Large intestine (tissue), 12 donors: ENCODE data around the gene NAPG. TPM values are rescaled to one million over a fixed set of nuclear protein-coding genes. Genes with fewer than 3 reads are reported as not detected.

Experiments used
- DNase-seq, 2 donors: peaks; one replicate each; pipeline versions ENCODE4 v3.0.0 to v3.0.0-alpha.2; 2013
- H3K27ac ChIP-seq: one replicate; pipeline ENCODE4 v1.5.1; 2013; ENCODE audit warnings: low read length
- H3K27me3 ChIP-seq: 2 replicates; pipeline ENCODE4 v1.6.1; 2013; ENCODE audit warnings: low read length; ENCODE audit not compliant: control insufficient read depth, insufficient read depth
- H3K36me3 ChIP-seq: 2 replicates; pipeline ENCODE4 v1.6.1; 2013; ENCODE audit warnings: low read length; ENCODE audit not compliant: control insufficient read depth, insufficient read depth
- H3K4me1 ChIP-seq: one replicate; pipeline ENCODE4 v1.6.1; 2013; ENCODE audit warnings: low read length; ENCODE audit not compliant: control insufficient read depth, insufficient read depth
- H3K4me3 ChIP-seq: one replicate; pipeline ENCODE4 v1.5.1; 2013; ENCODE audit warnings: low read length
- H3K9me3 ChIP-seq: one replicate; pipeline ENCODE4 v1.6.1; 2013; ENCODE audit warnings: mild to moderate bottlenecking, low read depth, low read length, moderate library complexity; ENCODE audit not compliant: control insufficient read depth
- WGBS: methylation state at CpG from one replicate; pipeline ENCODE4 v1.1.5; 2013; ENCODE audit warnings: low lambda C conversion rate; ENCODE audit not compliant: insufficient coverage; 5-methylcytosine and 5-hydroxymethylcytosine counted together
- long read RNA-seq, 11 donors: transcript quantifications; one replicate each; lab custom pipeline, GENCODE V29; 2026
- polyA plus RNA-seq: library from polyadenylated mRNA; unstranded; fragments of 120-200 nt; gene quantifications from one replicate; pipeline ENCODE4 v1.2.1, GENCODE V29; 2013

Gene NAPG
- 26.6 TPM for polyA plus RNA-seq
- long read RNA-seq, donor 1 = 0 reads
- long read RNA-seq, donor 2, partial matches to known transcripts = 0 of 1 reads
- long read RNA-seq, donor 2, other reads (novel, unspliced or antisense) = 0 of 1 reads
- long read RNA-seq, donor 3 = 0 reads
- long read RNA-seq, donor 4 = 0 reads
- long read RNA-seq, donor 5 = 0 reads
- long read RNA-seq, donor 6, partial matches to known transcripts = 0 of 1 reads
- long read RNA-seq, donor 6, other reads (novel, unspliced or antisense) = 0 of 1 reads
- long read RNA-seq, donor 7, partial matches to known transcripts = 11 of 11 reads
- long read RNA-seq, donor 7, other reads (novel, unspliced or antisense) = 0 of 11 reads
- long read RNA-seq, donor 8 = 0 reads
- long read RNA-seq, donor 9, partial matches to known transcripts = 0 of 2 reads
- long read RNA-seq, donor 9, other reads (novel, unspliced or antisense) = 0 of 2 reads
- long read RNA-seq, donor 10 = 0 reads
- long read RNA-seq, donor 11 = 0 reads

- no CpG with 5 or more reads among the region's 68 CpGs for WGBS
- peak within 1 kb of the TSS; percentile 97 for H3K4me3 ChIP-seq
- H3K27me3 ChIP-seq = peaks cover 6% of the 10 kb centered on the region
- no peaks in the 10 kb centered on the region for H3K9me3 ChIP-seq
- H3K36me3 ChIP-seq = peaks cover 2% of the 10 kb centered on the region
- peak within 1 kb of the TSS; percentile 57 for H3K27ac ChIP-seq
- peaks cover 2% of the 10 kb centered on the region for H3K4me1 ChIP-seq
- DNase-seq = peak; percentile 92 to 94
Observed at GRCh38 chr18:10525697-10526560, at the start of gene NAPG. TSS of gene NAPG (plus strand) at chr18:10526027. CDS start at chr18:10526103, 76 bp downstream.

- H3K36me3 ChIP-seq = no peaks in the 10 kb centered on the region
- H3K27me3 ChIP-seq = no peaks in the 10 kb centered on the region
- no peak overlapping the region for H3K4me3 ChIP-seq
- H3K27ac ChIP-seq = no peak overlapping the region
- no peak for DNase-seq
- H3K9me3 ChIP-seq = no peaks in the 10 kb centered on the region
- H3K4me1 ChIP-seq = peaks cover 7% of the 10 kb centered on the region
- 13% methylated on average over 1 of the region's 9 CpGs for WGBS
Observed at GRCh38 chr18:10476338-10476791, 49.5 kb upstream of the NAPG start.

DNA sequence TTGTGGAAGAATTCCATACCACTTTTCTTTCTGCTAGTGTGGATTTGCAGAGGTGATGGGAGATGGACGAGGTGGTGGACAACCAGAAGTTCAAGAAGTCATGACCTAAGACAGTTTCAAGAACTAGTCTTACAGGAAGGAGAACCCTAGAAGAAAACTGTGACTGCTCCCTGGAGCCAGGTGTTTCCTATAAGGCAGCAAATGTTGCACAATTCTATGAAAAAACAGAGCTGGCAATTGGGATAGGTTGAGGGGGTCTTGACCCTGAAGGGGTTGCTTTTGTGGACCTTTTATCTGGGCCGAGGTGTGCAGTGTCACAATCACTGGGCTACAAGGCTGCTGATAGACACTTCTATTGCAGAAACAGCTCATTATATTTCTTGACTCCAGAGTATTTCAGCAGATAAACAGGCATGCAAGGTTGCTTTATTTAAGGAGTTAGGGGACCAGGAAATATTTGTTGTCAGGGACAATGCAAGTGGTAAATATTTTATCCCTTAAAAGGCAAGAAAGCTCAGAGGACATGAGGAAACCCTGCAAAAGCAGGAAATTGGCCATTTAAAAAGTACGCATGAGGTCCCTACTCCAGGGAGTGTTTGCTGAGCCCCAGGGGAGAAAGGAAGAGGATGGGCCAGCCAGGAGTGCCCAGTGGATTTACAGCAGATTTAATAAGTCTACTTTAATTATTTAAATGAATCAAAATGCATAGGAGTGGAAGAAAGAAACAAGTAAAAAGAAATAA, 48.5 kb upstream of the NAPG start:
- WGBS = 50% methylated on average over 2 of the region's 3 CpGs
- Histone ChIP-seq H3K4me1 (peaks cover 7% of the 10 kb centered on the region), H3K9me3 (no peaks in the 10 kb centered on the region), H3K4me3 (no peak overlapping the region), H3K36me3 (no peaks in the 10 kb centered on the region), H3K27ac (no peak overlapping the region), H3K27me3 (no peaks in the 10 kb centered on the region)
- DNase-seq = no peak

- no peak overlapping the region for H3K4me3 ChIP-seq
- DNase-seq = no peak
- no peak overlapping the region for H3K27ac ChIP-seq
- WGBS = 100% methylated on average over 1 of the region's 2 CpGs
- H3K27me3 ChIP-seq = no peaks in the 10 kb centered on the region
- H3K36me3 ChIP-seq = no peaks in the 10 kb centered on the region
- H3K9me3 ChIP-seq = no peaks in the 10 kb centered on the region
- peaks cover 7% of the 10 kb centered on the region for H3K4me1 ChIP-seq
Observed at GRCh38 chr18:10477863-10478260, 48.0 kb upstream of the NAPG start.

DNA sequence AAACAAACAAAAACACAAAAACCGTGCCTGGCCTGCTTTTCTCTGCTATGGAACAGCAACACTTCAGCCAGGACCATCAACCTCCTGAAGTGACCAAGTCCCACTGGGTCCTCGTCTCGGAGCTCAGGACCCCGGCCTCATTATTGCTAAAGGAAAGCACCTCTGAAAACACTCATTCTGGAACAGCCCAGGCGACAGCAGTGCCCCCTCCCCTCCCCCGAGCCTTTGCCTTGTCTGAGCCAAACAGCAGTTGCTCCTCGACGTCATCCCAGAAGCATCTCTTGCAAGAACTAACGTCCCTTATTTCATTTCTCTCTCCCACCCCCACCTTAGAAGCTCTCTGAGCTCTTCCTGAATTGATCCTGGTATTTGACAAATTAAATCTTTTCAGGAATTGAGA, 44.0 kb upstream of the NAPG start:
- WGBS = 90% methylated on average over 2 of the region's 9 CpGs
- H3K27ac ChIP-seq = no peak overlapping the region

DNA sequence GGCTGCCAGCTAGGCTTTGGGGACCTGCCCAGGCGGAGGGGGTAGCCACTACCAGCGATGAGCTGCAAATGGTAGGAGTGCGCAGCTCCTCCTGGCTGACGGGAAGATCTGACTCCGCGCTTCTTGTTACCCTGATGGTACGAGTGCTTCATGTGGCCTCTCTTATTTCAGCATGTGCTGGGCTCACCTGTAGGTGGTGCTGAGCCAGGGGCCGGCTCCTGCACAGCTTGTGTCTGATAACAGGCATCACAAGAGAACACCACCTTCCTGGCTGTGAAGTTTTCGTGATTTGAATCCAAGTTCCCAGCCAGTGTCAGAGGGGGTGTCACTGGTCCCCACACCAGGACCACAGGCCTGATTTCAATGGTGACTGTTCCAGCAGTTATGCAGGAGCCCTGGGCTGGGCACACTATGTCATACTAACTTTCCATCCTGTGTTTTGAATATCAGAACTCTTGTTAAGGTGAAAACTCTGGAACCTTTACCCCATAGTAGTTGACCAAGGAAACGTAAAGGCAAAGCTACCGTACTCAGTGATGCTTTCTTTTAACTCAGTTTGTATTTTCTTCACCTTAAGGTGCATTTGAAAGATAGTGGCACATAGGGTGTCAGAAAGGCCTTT, 43.4 kb upstream of the NAPG start:
- no peak for DNase-seq
- H3K9me3 ChIP-seq = no peaks in the 10 kb centered on the region
- no peak overlapping the region for H3K27ac ChIP-seq
- 100% methylated on average over 1 of the region's 11 CpGs for WGBS
- H3K4me3 ChIP-seq = no peak overlapping the region
- H3K4me1 ChIP-seq = no peaks in the 10 kb centered on the region
- peaks cover 9% of the 10 kb centered on the region for H3K36me3 ChIP-seq
- H3K27me3 ChIP-seq = no peaks in the 10 kb centered on the region

More for the DNA sequence above, 44.0 kb upstream of the NAPG start:
- DNase-seq = no peak
- Histone ChIP-seq H3K27me3 (no peaks in the 10 kb centered on the region), H3K36me3 (peaks cover 9% of the 10 kb centered on the region), H3K4me3 (no peak overlapping the region), H3K9me3 (no peaks in the 10 kb centered on the region), H3K4me1 (no peaks in the 10 kb centered on the region)

GRCh38 chr18:10482985-10483949, 42.6 kb upstream of the NAPG start:
- WGBS = 100% methylated on average over 2 of the region's 20 CpGs
- no peak overlapping the region for H3K27ac ChIP-seq
- peaks cover 9% of the 10 kb centered on the region for H3K36me3 ChIP-seq
- H3K4me3 ChIP-seq = no peak overlapping the region
- no peaks in the 10 kb centered on the region for H3K4me1 ChIP-seq
- H3K9me3 ChIP-seq = no peaks in the 10 kb centered on the region
- no peak for DNase-seq
- H3K27me3 ChIP-seq = no peaks in the 10 kb centered on the region

GRCh38 chr18:10485475-10485874, 40.4 kb upstream of the NAPG start:
- Histone ChIP-seq H3K4me1 (no peaks in the 10 kb centered on the region), H3K36me3 (peaks cover 9% of the 10 kb centered on the region), H3K27ac (no peak overlapping the region), H3K4me3 (no peak overlapping the region), H3K27me3 (no peaks in the 10 kb centered on the region), H3K9me3 (no peaks in the 10 kb centered on the region)
- 100% methylated on average over 1 of the region's 20 CpGs for WGBS
- no peak for DNase-seq

- H3K4me3 ChIP-seq = no peak overlapping the region
- H3K4me1 ChIP-seq = no peaks in the 10 kb centered on the region
- H3K36me3 ChIP-seq = peaks cover 9% of the 10 kb centered on the region
- no peak overlapping the region for H3K27ac ChIP-seq
- no CpG with 5 or more reads among the region's 3 CpGs for whole genome bisulfite sequencing
- no peaks in the 10 kb centered on the region for H3K27me3 ChIP-seq
- H3K9me3 ChIP-seq = no peaks in the 10 kb centered on the region
- DNase-seq = no peak
Observed at GRCh38 chr18:10486362-10486761, 39.5 kb upstream of the NAPG start.
